ENCODE results near the gene MEIS3.
"Not testable (repeated sequence)": the region's sequence is repeated elsewhere in the genome, so short reads cannot be mapped to it uniquely, and the experiment has no call there.

Gene MEIS3

GRCh38 chr19:47365455-47365854 lies 53.9 kb downstream of the MEIS3 start:
- in situ Hi-C loops (cut with MboI; ENCODE audit: low sequenced_read_pairs), result not testable (repeated sequence)

- in situ Hi-C loops (cut with MboI; ENCODE audit: low sequenced_read_pairs), result no loop called here
Measured at GRCh38 chr19:47363758-47364531, 55.4 kb downstream of the MEIS3 start.

GRCh38 chr19:47362321-47362720 lies 57.0 kb downstream of the MEIS3 start:
- in situ Hi-C loops (cut with MboI; ENCODE audit: low sequenced_read_pairs), result no loop called here

GRCh38 chr19:47358936-47359335 lies 60.4 kb downstream of the MEIS3 start:
- in situ Hi-C loops (cut with MboI; ENCODE audit: low sequenced_read_pairs), result no loop called here

GRCh38 chr19:47357788-47358680 lies 61.3 kb downstream of the MEIS3 start:
- in situ Hi-C loops (cut with MboI; ENCODE audit: low sequenced_read_pairs), result no loop called here

- in situ Hi-C loops (cut with MboI; ENCODE audit: low sequenced_read_pairs), result no loop called here
Measured at GRCh38 chr19:47356900-47357299, 62.4 kb downstream of the MEIS3 start.

GRCh38 chr19:47353307-47353712 lies 66.0 kb downstream of the MEIS3 start:
- in situ Hi-C loops (cut with MboI; ENCODE audit: low sequenced_read_pairs), result no loop called here

Data from hTERT RPE-1 (cell line).